ENCODE results near the gene NUB1.

Gene NUB1

DNA sequence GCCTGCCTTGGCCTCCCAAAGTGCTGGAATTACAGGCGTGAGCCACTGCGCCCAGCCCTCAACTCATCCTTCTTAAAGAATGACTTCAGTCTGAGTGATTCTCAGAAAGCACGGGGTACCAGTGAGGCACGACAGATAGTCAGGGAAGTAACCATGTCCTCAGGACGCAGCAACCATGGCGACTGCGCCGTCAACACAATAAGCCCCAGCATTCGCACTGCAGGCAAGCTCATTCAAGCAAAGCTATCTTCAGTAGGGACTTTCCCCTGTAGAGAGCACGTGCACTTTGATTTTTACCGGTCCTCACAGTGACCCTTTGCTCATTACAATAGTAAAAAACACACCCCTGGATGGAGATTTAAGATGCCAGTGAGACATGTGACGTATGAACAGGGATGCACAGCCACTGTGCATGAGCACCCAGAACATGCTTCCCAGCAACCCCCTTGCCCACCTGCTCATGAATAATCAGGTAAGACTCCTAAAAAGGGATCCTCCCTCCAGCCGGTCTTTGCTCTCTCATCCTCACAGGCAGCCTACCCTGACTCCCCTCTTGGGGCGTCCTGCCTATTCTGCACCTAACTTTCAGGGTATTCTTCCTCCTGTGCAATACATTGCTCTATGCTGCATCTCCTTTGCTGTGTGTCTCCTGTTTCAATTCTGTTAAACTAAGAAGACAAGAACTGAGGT, 59.2 kb downstream of the NUB1 start:
- no peak overlapping the region for H3K4me3 ChIP-seq (ENCODE audit: low read depth, low read length)

GRCh38 chr7:151402029-151402835, 60.6 kb downstream of the NUB1 start:
- H3K4me3 ChIP-seq (ENCODE audit: low read depth, low read length): no peak overlapping the region

GRCh38 chr7:151403764-151404163, 62.2 kb downstream of the NUB1 start:
- no peak overlapping the region for H3K4me3 ChIP-seq (ENCODE audit: low read depth, low read length)

GRCh38 chr7:151404216-151405011, 62.8 kb downstream of the NUB1 start:
- no peak overlapping the region for H3K4me3 ChIP-seq (ENCODE audit: low read depth, low read length)

GRCh38 chr7:151405056-151405455, 63.4 kb downstream of the NUB1 start:
- no peak overlapping the region for H3K4me3 ChIP-seq (ENCODE audit: low read depth, low read length)

DNA sequence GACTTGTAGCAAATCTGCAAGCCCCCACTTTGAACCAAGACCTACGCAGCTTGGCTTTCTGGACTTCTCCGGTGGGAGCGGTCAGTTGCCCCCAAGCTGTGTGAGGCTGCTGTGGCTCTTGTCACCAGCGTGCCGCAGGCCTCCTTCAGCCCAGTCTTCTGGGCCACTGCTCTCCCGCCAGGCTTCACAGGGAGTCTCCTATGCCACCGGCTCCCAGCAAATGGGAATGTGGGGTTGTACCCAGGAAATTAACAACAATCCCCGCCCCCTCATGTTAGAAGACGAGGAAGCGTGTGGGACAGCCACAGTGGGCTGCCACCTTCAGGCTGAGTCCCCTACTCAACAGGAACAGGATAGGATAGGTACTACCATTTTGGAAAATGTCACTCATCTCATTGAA, 64.0 kb downstream of the NUB1 start:
- no peak overlapping the region for H3K4me3 ChIP-seq (ENCODE audit: low read depth, low read length)

GRCh38 chr7:151406051-151406875, 64.7 kb downstream of the NUB1 start:
- no peak overlapping the region for H3K4me3 ChIP-seq (ENCODE audit: low read depth, low read length)

- no peak overlapping the region for H3K4me3 ChIP-seq (ENCODE audit: low read depth, low read length)
Measured at GRCh38 chr7:151406886-151407583, 65.4 kb downstream of the NUB1 start.

DNA sequence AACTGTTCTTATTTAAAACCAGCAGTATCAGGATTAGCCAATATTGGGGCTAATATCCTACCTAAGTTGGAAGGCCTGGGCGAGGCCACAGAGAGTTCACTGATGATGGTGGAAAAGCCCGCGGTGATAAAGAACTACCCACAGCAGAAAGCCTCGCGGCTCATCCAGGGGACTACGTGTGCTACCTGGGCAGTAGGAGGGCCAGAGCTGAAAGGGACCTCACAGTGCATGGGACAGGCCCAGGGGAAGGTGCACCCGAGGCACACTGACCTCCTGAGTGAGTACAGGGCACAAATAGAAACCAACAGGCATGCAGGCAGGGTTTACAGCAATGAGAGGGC, 66.9 kb downstream of the NUB1 start:
- peak overlapping the region; percentile 41 for H3K4me3 ChIP-seq (ENCODE audit: low read depth, low read length)

GRCh38 chr7:151408839-151409666, 67.4 kb downstream of the NUB1 start:
- peak overlapping the region; percentile 77 for H3K4me3 ChIP-seq (ENCODE audit: low read depth, low read length)

DNA sequence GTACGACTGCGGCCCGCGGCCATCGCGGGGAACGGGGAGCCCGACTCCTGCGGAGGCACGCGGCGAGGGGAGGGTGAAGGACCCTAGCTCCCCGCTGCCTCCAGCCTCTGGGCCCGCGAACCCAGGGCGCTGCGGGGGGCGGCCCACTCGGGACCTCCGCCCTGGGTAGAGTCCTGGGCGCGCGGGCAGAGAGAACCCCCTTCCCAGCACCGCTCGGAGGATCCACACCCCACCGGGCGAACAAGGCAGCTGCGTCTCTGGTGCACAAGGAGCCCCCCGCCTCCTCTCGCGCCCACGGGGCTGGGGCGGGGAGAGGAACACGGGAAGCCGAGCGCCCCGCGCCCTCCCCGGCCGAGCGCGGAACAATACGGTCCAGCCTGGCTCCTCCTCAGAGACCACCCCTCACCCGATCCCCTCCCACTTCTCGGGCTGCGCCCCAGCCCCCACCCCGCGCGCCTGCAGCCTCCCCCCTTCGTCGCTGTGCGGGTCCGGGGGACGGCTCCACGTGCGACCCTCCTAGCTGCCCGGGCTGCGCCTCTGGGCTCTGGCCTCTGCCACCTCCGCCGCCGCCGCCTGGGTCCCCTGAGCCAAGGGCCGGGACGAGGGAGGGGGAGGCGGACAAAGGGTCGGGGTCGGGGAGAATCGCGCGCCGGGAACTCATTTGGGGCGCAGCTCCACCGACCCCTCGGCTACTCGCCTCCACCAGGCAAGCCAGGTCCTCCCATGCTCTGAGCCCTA, 68.2 kb downstream of the NUB1 start, which contains the start of gene WDR86:
Gene WDR86, minus strand, starts transcription at position 372 of the 738 bp plus-strand sequence. CDS start 449 bp downstream, outside the sequence.
- H3K4me3 ChIP-seq (ENCODE audit: low read depth, low read length): peak within 1 kb of the TSS; percentile 77

DNA sequence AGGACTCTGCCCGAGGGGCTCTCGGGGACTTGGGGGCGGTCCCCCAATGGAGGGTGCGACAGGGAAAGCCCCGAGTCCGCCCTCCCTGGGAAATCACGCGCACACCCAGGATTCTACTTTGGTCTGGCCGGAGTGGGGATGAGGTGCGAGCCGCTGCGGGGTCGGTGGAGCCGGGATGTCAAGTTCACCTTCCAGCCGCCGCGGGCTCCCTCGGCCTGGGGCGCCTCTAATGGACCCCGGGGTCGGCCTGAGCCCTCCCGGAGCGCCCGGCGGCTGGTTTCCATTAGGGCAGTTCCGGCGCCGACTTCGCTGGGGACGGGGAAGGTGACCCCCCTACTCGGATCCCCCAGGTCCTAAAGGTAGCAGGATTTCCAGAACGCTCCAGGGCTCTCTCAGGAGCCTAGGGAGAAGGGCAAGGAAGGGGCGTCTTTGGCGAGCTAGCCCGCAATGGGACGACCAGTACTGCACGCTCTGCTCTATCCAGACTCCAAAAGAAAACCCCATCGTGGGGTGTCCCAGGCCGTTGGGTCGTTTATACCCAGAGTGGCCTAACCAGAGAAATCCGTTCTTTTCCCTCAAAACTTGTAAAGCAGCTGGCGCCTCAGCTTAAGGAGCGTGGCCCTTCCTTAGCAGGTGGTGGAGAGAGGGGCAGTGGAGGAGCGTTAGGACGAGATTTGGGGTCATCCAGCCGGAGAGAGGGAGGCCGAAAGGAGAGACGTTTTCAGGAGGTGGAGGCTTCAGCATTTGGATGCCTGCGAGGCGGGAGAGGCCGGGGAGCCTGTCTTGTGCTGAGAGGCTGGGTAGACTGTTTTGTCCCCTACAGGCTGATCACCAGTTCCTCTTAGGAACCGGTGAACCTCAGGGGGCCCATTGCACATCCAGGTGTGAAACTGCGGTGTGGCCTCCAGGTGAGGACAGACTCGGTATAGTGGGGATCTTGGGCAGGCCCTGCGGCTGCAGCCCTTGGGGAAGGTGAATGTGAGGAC, 69.1 kb downstream of the NUB1 start:
- H3K4me3 ChIP-seq (ENCODE audit: low read depth, low read length): peak overlapping the region; percentile 77

DNA sequence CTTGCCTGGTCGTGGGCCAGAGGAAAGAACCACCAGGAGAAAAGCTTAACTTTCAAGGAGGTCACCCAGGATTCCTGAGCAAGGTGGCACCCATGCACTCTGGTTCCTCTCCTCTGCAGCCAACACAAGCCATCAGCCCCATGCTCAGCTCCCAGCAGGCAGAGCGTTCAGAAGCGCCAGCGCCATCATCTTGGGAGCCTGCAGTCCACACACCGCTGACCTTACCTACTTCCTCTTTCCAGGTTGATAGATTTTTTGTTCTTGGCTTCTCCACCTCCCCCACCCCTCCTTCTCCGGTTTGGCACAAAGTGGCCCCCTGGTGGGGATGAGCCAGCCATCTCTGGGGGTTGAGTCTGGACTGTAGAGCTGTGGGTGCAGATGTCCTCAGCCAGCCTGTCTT, 69.9 kb downstream of the NUB1 start:
- H3K4me3 ChIP-seq (ENCODE audit: low read depth, low read length): no peak overlapping the region

DNA sequence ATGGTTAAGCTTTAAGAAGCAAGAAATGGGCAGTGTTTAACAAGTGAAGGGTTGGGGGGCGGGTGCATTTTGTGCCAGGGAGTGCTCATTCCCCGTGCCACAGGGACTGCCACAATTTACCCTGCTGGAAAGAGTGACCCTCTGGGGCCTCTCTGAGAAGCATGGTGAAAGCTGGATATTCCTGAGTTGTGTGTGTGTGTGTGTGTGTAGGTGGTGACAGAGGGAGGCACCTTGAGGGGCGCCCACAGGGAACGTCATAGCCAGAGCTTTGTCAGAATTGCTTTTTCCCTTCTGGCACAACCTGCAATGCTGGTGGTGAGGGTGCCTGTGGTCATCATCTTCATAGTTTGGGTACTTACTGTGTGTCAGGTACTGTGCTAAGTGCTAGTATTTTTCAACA, 70.7 kb downstream of the NUB1 start:
- H3K4me3 ChIP-seq (ENCODE audit: low read depth, low read length): no peak overlapping the region

- no peak overlapping the region for H3K4me3 ChIP-seq (ENCODE audit: low read depth, low read length)
Measured at GRCh38 chr7:151413241-151413640, 71.6 kb downstream of the NUB1 start.

DNA sequence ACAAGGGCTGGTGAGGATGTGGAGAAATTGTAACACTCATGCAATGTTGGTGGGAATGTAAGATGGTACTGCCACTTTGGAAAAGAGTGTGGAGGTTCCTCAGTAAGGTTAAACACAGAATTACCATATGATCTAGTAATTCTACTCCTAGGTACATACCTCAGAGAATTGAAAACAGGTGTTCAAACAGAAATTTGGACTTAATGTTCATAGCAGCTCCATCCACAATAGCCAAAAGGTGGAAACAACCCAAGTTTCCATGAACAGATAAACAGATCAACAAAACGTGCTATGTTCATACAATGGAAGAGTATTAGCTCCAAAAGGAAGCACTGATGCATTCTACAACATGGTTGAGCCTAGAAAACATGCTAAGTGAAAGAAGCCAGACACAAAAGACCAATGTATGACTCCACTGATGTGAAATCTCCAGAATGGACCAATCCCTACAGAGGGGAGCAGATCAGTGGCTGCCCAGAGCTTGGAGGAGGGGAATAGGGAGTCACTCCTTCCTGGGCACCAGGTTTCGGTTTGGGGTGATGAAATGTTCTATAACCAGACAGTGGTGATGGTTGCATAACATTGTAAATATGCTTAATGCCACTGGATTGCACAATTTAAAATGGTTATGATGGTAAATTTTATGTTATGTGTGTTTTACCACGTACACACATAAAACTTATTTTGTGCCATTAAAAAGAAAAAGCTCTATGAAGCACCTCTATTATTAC, 73.9 kb downstream of the NUB1 start:
- no peak overlapping the region for H3K4me3 ChIP-seq (ENCODE audit: low read depth, low read length)
